HG03520 (cell line): ENCODE measurements around the gene ADTRP.

Experiments used
- ATAC-seq: cut with Tn5 transposase; IDR thresholded peaks from one replicate; pipeline ENCODE4 v1.9.1; 2021; ENCODE audit warnings: mild to moderate bottlenecking, moderate library complexity; ENCODE audit not compliant: unreplicated experiment

Gene ADTRP

GRCh38 chr6:11665604-11666326 is 112.8 kb downstream of the ADTRP start:
- no peak for ATAC-seq
